ENCODE data around the gene PITPNC1.

The PITPNC1 gene

GRCh38 chr17:67569015-67569451, 192.0 kb downstream of the PITPNC1 start:
- H4K20me1 ChIP-seq (ENCODE audit: insufficient read depth, low read length): no peaks in the 10 kb centered on the region
- H3K4me2 ChIP-seq (ENCODE audit: low read depth, low read length): no peak overlapping the region
- H3K4me1 ChIP-seq (ENCODE audit: low read length): no peaks in the 10 kb centered on the region
- H3K9ac ChIP-seq (ENCODE audit: low read length): no peak overlapping the region
- no peaks in the 10 kb centered on the region for H3F3A ChIP-seq (ENCODE audit: insufficient read depth, low read length)
- no peaks in the 10 kb centered on the region for H3K27me3 ChIP-seq (replicated peaks; ENCODE audit: insufficient read depth, low read length)
- no peak overlapping the region for H2AFZ ChIP-seq (ENCODE audit: low read length)
- no peaks in the 10 kb centered on the region for H3K36me3 ChIP-seq (replicated peaks; ENCODE audit: insufficient read depth, low read length)
- H3K27ac ChIP-seq (ENCODE audit: low read length): no peak overlapping the region
- H3K9me3 ChIP-seq (replicated peaks; ENCODE audit: insufficient read depth, low read length): no peaks in the 10 kb centered on the region
- DNase-seq: no peak
- no peak overlapping the region for H3K4me3 ChIP-seq (ENCODE audit: low read length)
- no peaks in the 10 kb centered on the region for H3K9me2 ChIP-seq (replicated peaks; ENCODE audit: insufficient read depth, low read length)
- TF ChIP-seq EZH2 (optimal IDR thresholded peaks at IDR 0.05; ENCODE audit: low read depth, low read length) (no peak), EZH2phosphoT487 (IDR thresholded peaks at IDR 0.05; ENCODE audit: low read length) (no peak), CTCF (IDR thresholded peaks at IDR 0.05; ENCODE audit: low read length) (no peak)
- no peaks in the 10 kb centered on the region for H3K79me2 ChIP-seq (ENCODE audit: low read length)

DNA sequence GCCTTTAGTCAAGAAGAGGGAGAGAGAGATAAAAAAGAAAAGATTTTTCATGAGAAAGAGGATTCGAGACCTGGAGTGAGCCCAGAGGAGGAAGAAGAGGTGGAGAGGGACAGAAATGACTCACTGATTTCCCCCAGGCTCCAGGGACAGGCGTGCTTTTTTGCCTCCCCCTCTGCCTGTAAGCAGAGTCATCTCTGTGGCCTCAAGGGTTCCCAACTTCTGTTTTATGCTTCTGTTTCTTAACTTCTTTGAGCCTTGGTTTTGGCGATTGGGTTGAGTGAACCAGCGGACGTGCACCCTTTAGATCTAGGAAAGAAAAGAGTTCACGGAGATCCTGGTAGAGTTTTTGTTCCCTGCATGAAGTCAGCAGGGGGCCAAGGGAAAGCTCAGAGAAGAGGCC, 192.8 kb downstream of the PITPNC1 start:
- no peak overlapping the region for H3K9ac ChIP-seq (ENCODE audit: low read length)
- no peaks in the 10 kb centered on the region for H3K9me3 ChIP-seq (replicated peaks; ENCODE audit: insufficient read depth, low read length)
- DNase-seq: no peak
- no peak overlapping the region for H3K4me3 ChIP-seq (ENCODE audit: low read length)
- H3K4me1 ChIP-seq (ENCODE audit: low read length): no peaks in the 10 kb centered on the region
- H2AFZ ChIP-seq (ENCODE audit: low read length): no peak overlapping the region
- H3K9me2 ChIP-seq (replicated peaks; ENCODE audit: insufficient read depth, low read length): no peaks in the 10 kb centered on the region
- H3K27ac ChIP-seq (ENCODE audit: low read length): no peak overlapping the region
- TF ChIP-seq CTCF (IDR thresholded peaks at IDR 0.05; ENCODE audit: low read length) (no peak), EZH2 (optimal IDR thresholded peaks at IDR 0.05; ENCODE audit: low read depth, low read length) (no peak), EZH2phosphoT487 (IDR thresholded peaks at IDR 0.05; ENCODE audit: low read length) (no peak)
- no peak overlapping the region for H3K4me2 ChIP-seq (ENCODE audit: low read depth, low read length)
- H3K36me3 ChIP-seq (replicated peaks; ENCODE audit: insufficient read depth, low read length): no peaks in the 10 kb centered on the region
- no peaks in the 10 kb centered on the region for H3K27me3 ChIP-seq (replicated peaks; ENCODE audit: insufficient read depth, low read length)
- H4K20me1 ChIP-seq (ENCODE audit: insufficient read depth, low read length): no peaks in the 10 kb centered on the region
- no peaks in the 10 kb centered on the region for H3F3A ChIP-seq (ENCODE audit: insufficient read depth, low read length)
- H3K79me2 ChIP-seq (ENCODE audit: low read length): no peaks in the 10 kb centered on the region

DNA sequence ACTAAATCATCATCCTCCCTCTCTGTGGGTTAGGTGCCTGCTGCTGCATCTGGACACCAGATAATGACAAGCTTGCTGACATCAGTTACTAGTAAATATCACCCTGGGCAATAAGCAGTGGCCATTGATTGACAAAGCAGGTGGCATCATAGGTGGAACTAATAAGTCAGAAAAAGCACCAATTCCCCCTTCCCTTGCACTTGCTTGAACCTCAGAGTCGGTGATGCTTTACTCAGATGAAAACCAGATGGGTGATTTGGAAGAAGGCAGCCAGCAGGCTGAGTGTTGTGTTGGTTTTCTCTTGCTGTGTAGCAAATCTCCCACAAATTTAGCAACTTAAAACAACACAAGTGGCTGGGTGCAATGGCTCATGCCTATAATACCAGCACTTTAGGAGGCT, 193.7 kb downstream of the PITPNC1 start:
- Histone ChIP-seq H3K9me3 (replicated peaks; ENCODE audit: insufficient read depth, low read length) (no peaks in the 10 kb centered on the region), H3K27me3 (replicated peaks; ENCODE audit: insufficient read depth, low read length) (no peaks in the 10 kb centered on the region), H3K9me2 (replicated peaks; ENCODE audit: insufficient read depth, low read length) (no peaks in the 10 kb centered on the region), H3K36me3 (replicated peaks; ENCODE audit: insufficient read depth, low read length) (no peaks in the 10 kb centered on the region), H3K79me2 (ENCODE audit: low read length) (no peaks in the 10 kb centered on the region), H3K4me1 (ENCODE audit: low read length) (no peaks in the 10 kb centered on the region), H3K27ac (ENCODE audit: low read length) (no peak overlapping the region), H2AFZ (ENCODE audit: low read length) (no peak overlapping the region), H3K4me3 (ENCODE audit: low read length) (no peak overlapping the region), H3K4me2 (ENCODE audit: low read depth, low read length) (no peak overlapping the region), H3K9ac (ENCODE audit: low read length) (no peak overlapping the region), H3F3A (ENCODE audit: insufficient read depth, low read length) (no peaks in the 10 kb centered on the region), H4K20me1 (ENCODE audit: insufficient read depth, low read length) (no peaks in the 10 kb centered on the region)
- DNase-seq: no peak
- TF ChIP-seq CTCF (IDR thresholded peaks at IDR 0.05; ENCODE audit: low read length) (no peak), EZH2 (optimal IDR thresholded peaks at IDR 0.05; ENCODE audit: low read depth, low read length) (no peak), EZH2phosphoT487 (IDR thresholded peaks at IDR 0.05; ENCODE audit: low read length) (no peak)
